A549 (cell line): ENCODE data around the gene NAA30.

Experiments used
- CHD2 ChIP-seq: fragments of 150-350 bp; IDR thresholded peaks from 2 replicates; pipeline ENCODE4 v1.6.1; 2014; ENCODE audit warnings: low read length; ENCODE audit not compliant: partially characterized antibody
- EP300 ChIP-seq, 2 experiments: fragments of >200 bp; sonication (Bioruptor Twin); formaldehyde crosslinking; IDR thresholded peaks; 2 replicates in 1 of 2; 3 replicates in 1 of 2; pipeline ENCODE4 v1.6.1; 2016 to 2017
- HOXA7 ChIP-seq: fragments of 250-450 bp; sonication (Bioruptor Pico); IDR thresholded peaks from 2 replicates; pipeline ENCODE4 v1.5.0; 2020; ENCODE audit warnings: mild to moderate bottlenecking, moderate library complexity
- JUN ChIP-seq, 2 experiments: fragments of >200 bp; sonication (Bioruptor Twin); formaldehyde crosslinking; IDR thresholded peaks; 2 replicates in 1 of 2; 3 replicates in 1 of 2; pipeline ENCODE4 v1.6.1; 2016 to 2017
- MAZ ChIP-seq: fragments of 150-350 bp; IDR thresholded peaks from 2 replicates; pipeline ENCODE4 v1.6.1; 2014; ENCODE audit warnings: antibody characterized with exemption, low read depth, low read length, borderline replicate concordance
- POLR2A ChIP-seq: IDR thresholded peaks from 2 replicates; pipeline ENCODE4 v1.6.1; 2012; ENCODE audit warnings: mild to moderate bottlenecking, low read length
- RCOR1 ChIP-seq: fragments of 150-350 bp; IDR thresholded peaks from 2 replicates; pipeline ENCODE4 v1.6.1; 2014; ENCODE audit warnings: antibody characterized with exemption, low read length, low read depth
- TFCP2L1 ChIP-seq: fragments of 250-450 bp; sonication (Bioruptor Pico); IDR thresholded peaks from 2 replicates; pipeline ENCODE4 v1.5.0; 2021; ENCODE audit warnings: mild to moderate bottlenecking
- TF ChIP-seq, protein P1 (sequence below): fragments of >200 bp; sonication (Bioruptor Twin); formaldehyde crosslinking; IDR thresholded peaks from 3 replicates; pipeline ENCODE4 v1.5.1; 2016
- TF ChIP-seq, protein P2 (sequence below): IDR thresholded peaks from 2 replicates; pipeline ENCODE4 v1.6.1; 2012

DNA sequence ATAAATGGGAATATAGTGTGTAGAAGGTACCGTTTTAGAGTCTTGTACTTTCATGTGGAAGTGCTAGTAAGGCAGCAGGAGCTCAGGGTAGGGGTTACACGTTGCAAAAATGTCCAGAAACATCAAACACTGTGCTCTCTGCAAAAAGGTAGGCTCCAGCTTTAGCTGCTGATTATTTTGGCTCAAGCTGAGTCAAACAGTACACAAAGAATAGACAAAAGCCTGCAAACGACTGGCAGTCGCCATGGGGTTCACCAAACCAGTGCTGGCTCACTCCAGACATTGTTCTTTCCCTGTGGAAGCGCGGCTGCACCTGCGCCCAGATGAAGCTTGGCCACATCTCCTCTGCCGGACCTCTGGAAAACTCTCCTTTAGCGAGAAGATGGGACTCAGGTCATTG is 45.3 kb upstream of the NAA30 start:
- TF ChIP-seq EP300 (IDR thresholded peaks at IDR 0.05) (no peak), CHD2 (no peak), POLR2A (no peak), MAZ (no peak), JUN (IDR thresholded peaks at IDR 0.05) (no peak), TFCP2L1 (no peak), RCOR1 (no peak), HOXA7 (no peak)
- TF ChIP-seq, protein P1, sequence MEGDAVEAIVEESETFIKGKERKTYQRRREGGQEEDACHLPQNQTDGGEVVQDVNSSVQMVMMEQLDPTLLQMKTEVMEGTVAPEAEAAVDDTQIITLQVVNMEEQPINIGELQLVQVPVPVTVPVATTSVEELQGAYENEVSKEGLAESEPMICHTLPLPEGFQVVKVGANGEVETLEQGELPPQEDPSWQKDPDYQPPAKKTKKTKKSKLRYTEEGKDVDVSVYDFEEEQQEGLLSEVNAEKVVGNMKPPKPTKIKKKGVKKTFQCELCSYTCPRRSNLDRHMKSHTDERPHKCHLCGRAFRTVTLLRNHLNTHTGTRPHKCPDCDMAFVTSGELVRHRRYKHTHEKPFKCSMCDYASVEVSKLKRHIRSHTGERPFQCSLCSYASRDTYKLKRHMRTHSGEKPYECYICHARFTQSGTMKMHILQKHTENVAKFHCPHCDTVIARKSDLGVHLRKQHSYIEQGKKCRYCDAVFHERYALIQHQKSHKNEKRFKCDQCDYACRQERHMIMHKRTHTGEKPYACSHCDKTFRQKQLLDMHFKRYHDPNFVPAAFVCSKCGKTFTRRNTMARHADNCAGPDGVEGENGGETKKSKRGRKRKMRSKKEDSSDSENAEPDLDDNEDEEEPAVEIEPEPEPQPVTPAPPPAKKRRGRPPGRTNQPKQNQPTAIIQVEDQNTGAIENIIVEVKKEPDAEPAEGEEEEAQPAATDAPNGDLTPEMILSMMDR: no peak
- TF ChIP-seq, protein P2, sequence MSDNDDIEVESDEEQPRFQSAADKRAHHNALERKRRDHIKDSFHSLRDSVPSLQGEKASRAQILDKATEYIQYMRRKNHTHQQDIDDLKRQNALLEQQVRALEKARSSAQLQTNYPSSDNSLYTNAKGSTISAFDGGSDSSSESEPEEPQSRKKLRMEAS: no peak
